ENCODE results near the gene MEOX2. TPM values are rescaled to one million over a fixed set of nuclear protein-coding genes. Genes with fewer than 3 reads are reported as not detected.

MEOX2 gene
- total RNA-seq, 1 experiment from 2014 or later = not detected

- Histone ChIP-seq H3K27me3 (ENCODE audit: insufficient read depth, low read length) (peaks cover 14% of the 10 kb centered on the region; the same call in 1 of the 2 replicates), H2AFZ (ENCODE audit: low read length) (no peak overlapping the region), H3K9me3 (ENCODE audit: control insufficient read depth, low read depth, low read length) (no peaks in the 10 kb centered on the region), H3K4me1 (ENCODE audit: insufficient read depth, low read length) (no peaks in the 10 kb centered on the region), H4K91ac (ENCODE audit: insufficient read length, low read depth, low read length) (no peak overlapping the region), H4K5ac (ENCODE audit: insufficient read length, low read depth, low read length) (no peak overlapping the region), H3K79me2 (ENCODE audit: insufficient read depth, low read length) (no peaks in the 10 kb centered on the region), H4K20me1 (ENCODE audit: control insufficient read depth, insufficient read depth, insufficient read length) (peaks cover 3% of the 10 kb centered on the region), H3K23me2 (ENCODE audit: insufficient read length, low read depth, low read length, poor library complexity, severe bottlenecking) (peaks cover 10% of the 10 kb centered on the region), H2BK20ac (ENCODE audit: low read depth, low read length, poor library complexity, severe bottlenecking) (no peak overlapping the region), H3K4me2 (ENCODE audit: insufficient read depth, insufficient read length, low read length) (no peak overlapping the region), H4K8ac (replicated peaks; ENCODE audit: insufficient read length, low read depth, low read length) (no peak overlapping the region), H3K23ac (ENCODE audit: insufficient read length, low read depth, low read length) (no peak overlapping the region), H2BK120ac (ENCODE audit: low read depth, low read length, poor library complexity, severe bottlenecking) (no peak overlapping the region), H3K14ac (ENCODE audit: insufficient read depth, low read length) (no peak overlapping the region), H3K4ac (ENCODE audit: low read depth, low read length) (no peak overlapping the region), H3T11ph (ENCODE audit: low read length) (no peak overlapping the region), H2BK5ac (ENCODE audit: insufficient read length, low read length) (no peak overlapping the region), H2BK15ac (ENCODE audit: low read depth, low read length) (no peak overlapping the region), H2BK12ac (ENCODE audit: insufficient read length, low read depth, low read length) (no peak overlapping the region), H3K56ac (ENCODE audit: insufficient read length, low read depth, low read length) (no peak overlapping the region), H3K9ac (ENCODE audit: extremely low read depth, insufficient read length, low read length) (no peak overlapping the region), H3K18ac (ENCODE audit: insufficient read length, low read depth, low read length) (no peak overlapping the region), H3K79me1 (ENCODE audit: insufficient read depth, low read depth, low read length, poor library complexity, severe bottlenecking) (no peaks in the 10 kb centered on the region), H3K27ac (ENCODE audit: insufficient read length, low read depth, low read length) (no peak overlapping the region), H2AK5ac (ENCODE audit: insufficient read length, low read length) (no peak overlapping the region)
- no peaks in the 10 kb centered on the region for H3K9me3 Mint-ChIP-seq
- no peak overlapping the region for H3K27ac Mint-ChIP-seq
- no peak overlapping the region for H3K4me3 Mint-ChIP-seq
- peaks cover 39% of the 10 kb centered on the region for H3K27me3 Mint-ChIP-seq (ENCODE audit: low read depth)
- no peaks in the 10 kb centered on the region for H3K36me3 Mint-ChIP-seq (ENCODE audit: insufficient read depth in 1 of 3, low read depth in 3 of 3)
- no peak for DNase-seq
- no peak for TF ChIP-seq CTCF (conservative IDR thresholded peaks at IDR 0.05)
- peaks cover 9 to 14% of the 10 kb centered on the region in 2 experiments for H3K4me1 Mint-ChIP-seq
- no CpG with 5 or more reads among the region's 1 CpG for WGBS (ENCODE audit: extremely low coverage, insufficient read length, low lambda C conversion rate)
Measured at GRCh38 chr7:15681186-15681585, 5.3 kb downstream of the MEOX2 start.
